ENCODE results near the gene PTPRT. TPM values are rescaled to one million over a fixed set of nuclear protein-coding genes. Genes with fewer than 3 reads are reported as not detected.

PTPRT gene
- total RNA-seq, 1 donor from 2014 or later: not detected

GRCh38 chr20:42338294-42339201 is 851.2 kb downstream of the PTPRT start:
- H3K4me1 Mint-ChIP-seq (ENCODE audit: low read depth): no peaks in the 10 kb centered on the region
- intact Hi-C loops (cut with micrococcal nuclease): no loop called here
- no peak overlapping the region for H3K27ac Mint-ChIP-seq
- H3K9me3 Mint-ChIP-seq: peaks cover 11% of the 10 kb centered on the region
- H3K36me3 Mint-ChIP-seq (ENCODE audit: low read depth): no peaks in the 10 kb centered on the region
- no peak overlapping the region for H3K4me3 Mint-ChIP-seq (ENCODE audit: low read depth)
- no peak for DNase-seq (ENCODE audit: low spot score)
- no peaks in the 10 kb centered on the region for H3K27me3 Mint-ChIP-seq (ENCODE audit: low read depth)

- intact Hi-C loops (cut with micrococcal nuclease): no loop called here
- Mint-ChIP-seq H3K4me1 (ENCODE audit: low read depth) (no peaks in the 10 kb centered on the region), H3K27ac (no peak overlapping the region), H3K36me3 (ENCODE audit: low read depth) (no peaks in the 10 kb centered on the region), H3K9me3 (no peaks in the 10 kb centered on the region), H3K27me3 (ENCODE audit: low read depth) (no peaks in the 10 kb centered on the region), H3K4me3 (ENCODE audit: low read depth) (no peak overlapping the region)
- DNase-seq (ENCODE audit: low spot score): no peak
Measured at GRCh38 chr20:42336576-42336975, 853.1 kb downstream of the PTPRT start.

DNA sequence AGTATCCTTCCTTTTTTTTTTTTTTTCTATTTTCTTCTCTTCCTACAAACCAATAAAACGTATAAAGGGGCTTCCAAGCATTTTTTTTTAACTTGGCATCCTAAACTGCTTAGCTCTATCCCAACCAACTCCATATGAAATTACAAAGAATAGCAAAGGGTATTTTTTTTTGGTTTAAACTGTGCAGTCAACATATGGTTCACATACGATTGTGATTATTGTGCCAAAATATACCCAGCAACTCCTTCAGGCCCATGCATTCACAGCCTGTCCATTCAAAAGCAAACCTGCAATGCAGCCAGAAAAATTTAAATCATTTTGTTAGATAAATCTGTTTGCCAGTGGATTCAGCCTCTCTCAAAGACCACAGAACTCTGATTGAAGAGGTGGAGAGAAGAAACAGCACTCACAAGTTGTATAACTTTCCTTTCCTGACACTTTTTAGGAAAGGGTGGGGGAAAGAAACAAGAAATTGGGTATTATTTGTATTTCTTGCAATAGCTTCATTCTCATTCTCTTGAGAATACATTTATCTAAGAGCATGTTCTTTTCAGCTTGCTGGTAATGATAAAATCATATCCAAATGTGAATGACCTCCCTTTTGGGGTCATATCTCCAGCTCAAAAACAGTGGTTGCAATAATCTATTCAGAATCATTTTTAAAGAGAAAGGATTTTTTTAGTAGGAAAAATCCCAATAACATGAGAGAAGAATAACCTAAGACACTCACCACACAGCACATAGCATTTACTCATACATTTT is 870.3 kb downstream of the PTPRT start:
- H3K4me1 Mint-ChIP-seq (ENCODE audit: low read depth): no peaks in the 10 kb centered on the region
- no peak overlapping the region for H3K4me3 Mint-ChIP-seq (ENCODE audit: low read depth)
- H3K9me3 Mint-ChIP-seq: peaks cover 19% of the 10 kb centered on the region
- H3K27me3 Mint-ChIP-seq (ENCODE audit: low read depth): no peaks in the 10 kb centered on the region
- H3K36me3 Mint-ChIP-seq (ENCODE audit: low read depth): no peaks in the 10 kb centered on the region
- intact Hi-C loops (cut with micrococcal nuclease): no loop called here
- H3K27ac Mint-ChIP-seq: no peak overlapping the region
- DNase-seq (ENCODE audit: low spot score): no peak

- Mint-ChIP-seq H3K27ac (no peak overlapping the region), H3K36me3 (ENCODE audit: low read depth) (no peaks in the 10 kb centered on the region), H3K4me1 (ENCODE audit: low read depth) (no peaks in the 10 kb centered on the region), H3K27me3 (ENCODE audit: low read depth) (no peaks in the 10 kb centered on the region), H3K9me3 (peaks cover 5% of the 10 kb centered on the region), H3K4me3 (ENCODE audit: low read depth) (no peak overlapping the region)
- no peak for DNase-seq (ENCODE audit: low spot score)
- intact Hi-C loops (cut with micrococcal nuclease): no loop called here
Measured at GRCh38 chr20:42313704-42314103, 876.0 kb downstream of the PTPRT start.

- no peak for DNase-seq (ENCODE audit: low spot score)
- no peaks in the 10 kb centered on the region for H3K36me3 Mint-ChIP-seq (ENCODE audit: low read depth)
- H3K4me3 Mint-ChIP-seq (ENCODE audit: low read depth): no peak overlapping the region
- no peaks in the 10 kb centered on the region for H3K9me3 Mint-ChIP-seq
- intact Hi-C loops (cut with micrococcal nuclease): no loop called here
- no peak overlapping the region for H3K27ac Mint-ChIP-seq
- no peaks in the 10 kb centered on the region for H3K4me1 Mint-ChIP-seq (ENCODE audit: low read depth)
- H3K27me3 Mint-ChIP-seq (ENCODE audit: low read depth): no peaks in the 10 kb centered on the region
Measured at GRCh38 chr20:42309050-42309449, 880.7 kb downstream of the PTPRT start.

DNA sequence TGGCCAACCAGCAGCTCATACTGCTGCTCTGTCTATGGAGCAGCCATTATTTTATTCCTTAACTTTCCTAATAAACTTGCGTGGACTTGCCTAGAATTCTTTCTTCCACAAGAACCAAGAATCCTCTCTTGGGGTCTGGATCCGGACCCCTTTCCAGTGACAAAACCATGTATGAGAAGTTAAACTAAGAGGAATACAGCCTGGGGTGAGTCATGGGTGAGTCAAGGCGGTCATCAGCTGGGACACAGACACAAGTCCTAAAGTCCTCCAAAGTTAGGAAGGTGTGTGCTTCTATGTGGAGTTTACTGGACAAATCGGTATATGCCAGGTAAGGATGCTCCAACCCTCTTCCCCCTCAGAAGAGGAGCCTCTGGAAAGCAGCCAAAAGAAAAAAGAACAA is 881.5 kb downstream of the PTPRT start:
- no peak overlapping the region for H3K4me3 Mint-ChIP-seq (ENCODE audit: low read depth)
- H3K27me3 Mint-ChIP-seq (ENCODE audit: low read depth): no peaks in the 10 kb centered on the region
- no peaks in the 10 kb centered on the region for H3K9me3 Mint-ChIP-seq
- DNase-seq (ENCODE audit: low spot score): no peak
- intact Hi-C loops (cut with micrococcal nuclease): no loop called here
- no peaks in the 10 kb centered on the region for H3K4me1 Mint-ChIP-seq (ENCODE audit: low read depth)
- no peak overlapping the region for H3K27ac Mint-ChIP-seq
- H3K36me3 Mint-ChIP-seq (ENCODE audit: low read depth): no peaks in the 10 kb centered on the region

DNA sequence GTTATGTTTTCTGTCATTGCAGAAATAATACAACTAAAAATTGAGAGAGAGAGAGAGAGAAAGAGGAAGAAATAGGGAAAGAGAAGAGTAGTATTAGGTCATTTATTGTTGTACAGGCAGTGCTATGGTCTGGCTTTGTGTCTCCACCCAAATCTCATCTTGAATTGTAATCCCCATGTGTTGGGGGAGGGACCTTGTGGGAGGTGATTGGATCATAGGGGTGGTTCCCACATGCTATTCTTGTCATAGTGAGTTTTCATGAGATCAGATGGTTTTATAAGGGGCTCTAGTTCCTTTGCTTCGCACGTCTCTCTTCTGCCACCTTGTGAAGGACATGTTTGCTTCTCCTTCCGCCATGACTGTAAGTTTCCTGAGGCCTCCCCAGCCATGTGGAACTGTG is 894.1 kb downstream of the PTPRT start:
- Mint-ChIP-seq H3K4me1 (ENCODE audit: low read depth) (no peaks in the 10 kb centered on the region), H3K9me3 (no peaks in the 10 kb centered on the region), H3K4me3 (ENCODE audit: low read depth) (no peak overlapping the region), H3K36me3 (ENCODE audit: low read depth) (no peaks in the 10 kb centered on the region), H3K27ac (no peak overlapping the region), H3K27me3 (ENCODE audit: low read depth) (no peaks in the 10 kb centered on the region)
- DNase-seq (ENCODE audit: low spot score): no peak
- intact Hi-C loops (cut with micrococcal nuclease): no loop called here

DNA sequence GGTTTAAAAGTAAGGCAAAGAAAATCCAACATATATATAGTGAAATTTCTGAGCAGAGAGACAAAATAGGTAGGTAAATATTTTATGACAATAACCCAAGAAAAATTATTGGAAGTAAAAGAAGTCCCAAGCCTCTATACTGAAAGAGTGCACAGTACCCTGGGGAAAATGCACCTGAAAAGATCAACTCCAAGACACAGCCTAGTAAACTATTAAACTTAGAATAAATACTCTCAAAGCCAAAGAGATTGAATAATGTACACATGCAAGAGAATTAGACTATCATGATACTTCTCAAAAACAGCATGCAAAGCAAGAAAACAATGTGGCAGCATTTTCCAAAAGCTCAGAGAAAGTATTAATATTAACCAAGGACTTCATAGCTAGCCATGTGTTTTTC is 894.7 kb downstream of the PTPRT start:
- Mint-ChIP-seq H3K4me3 (ENCODE audit: low read depth) (no peak overlapping the region), H3K9me3 (no peaks in the 10 kb centered on the region), H3K27ac (no peak overlapping the region), H3K4me1 (ENCODE audit: low read depth) (no peaks in the 10 kb centered on the region), H3K36me3 (ENCODE audit: low read depth) (no peaks in the 10 kb centered on the region), H3K27me3 (ENCODE audit: low read depth) (no peaks in the 10 kb centered on the region)
- intact Hi-C loops (cut with micrococcal nuclease): no loop called here
- DNase-seq (ENCODE audit: low spot score): no peak

DNA sequence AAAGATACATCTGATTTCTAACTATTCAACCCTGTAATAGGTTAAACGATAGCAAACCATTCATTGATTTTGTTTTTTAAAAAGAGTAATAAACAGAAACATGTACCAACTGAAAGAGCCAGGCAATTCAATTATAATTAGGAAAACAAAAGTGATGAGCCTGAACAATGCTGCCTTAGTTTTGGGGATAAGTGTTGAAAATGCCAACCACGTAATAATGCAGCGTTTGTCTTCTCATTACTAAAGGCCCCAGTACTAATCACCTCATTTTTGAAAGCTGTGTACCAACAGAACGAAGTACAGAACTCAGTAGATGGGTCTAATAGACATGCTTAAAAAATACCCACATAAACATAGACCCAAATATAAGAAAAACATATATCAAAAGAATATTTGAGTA is 907.9 kb downstream of the PTPRT start:
- intact Hi-C loops (cut with micrococcal nuclease): no loop called here
- no peak overlapping the region for H3K27ac Mint-ChIP-seq
- H3K9me3 Mint-ChIP-seq: peaks cover 11% of the 10 kb centered on the region
- no peak for DNase-seq (ENCODE audit: low spot score)
- no peaks in the 10 kb centered on the region for H3K36me3 Mint-ChIP-seq (ENCODE audit: low read depth)
- H3K27me3 Mint-ChIP-seq (ENCODE audit: low read depth): no peaks in the 10 kb centered on the region
- H3K4me1 Mint-ChIP-seq (ENCODE audit: low read depth): no peaks in the 10 kb centered on the region
- no peak overlapping the region for H3K4me3 Mint-ChIP-seq (ENCODE audit: low read depth)

GRCh38 chr20:42276718-42277602 is 912.7 kb downstream of the PTPRT start:
- no peaks in the 10 kb centered on the region for H3K9me3 Mint-ChIP-seq
- DNase-seq (ENCODE audit: low spot score): no peak
- intact Hi-C loops (cut with micrococcal nuclease): no loop called here
- no peak overlapping the region for H3K27ac Mint-ChIP-seq
- H3K27me3 Mint-ChIP-seq (ENCODE audit: low read depth): no peaks in the 10 kb centered on the region
- no peak overlapping the region for H3K4me3 Mint-ChIP-seq (ENCODE audit: low read depth)
- H3K4me1 Mint-ChIP-seq (ENCODE audit: low read depth): no peaks in the 10 kb centered on the region
- no peaks in the 10 kb centered on the region for H3K36me3 Mint-ChIP-seq (ENCODE audit: low read depth)

GRCh38 chr20:42274986-42275385 is 914.7 kb downstream of the PTPRT start:
- H3K27ac Mint-ChIP-seq: no peak overlapping the region
- intact Hi-C loops (cut with micrococcal nuclease): no loop called here
- no peaks in the 10 kb centered on the region for H3K27me3 Mint-ChIP-seq (ENCODE audit: low read depth)
- no peak overlapping the region for H3K4me3 Mint-ChIP-seq (ENCODE audit: low read depth)
- no peaks in the 10 kb centered on the region for H3K4me1 Mint-ChIP-seq (ENCODE audit: low read depth)
- H3K9me3 Mint-ChIP-seq: no peaks in the 10 kb centered on the region
- DNase-seq (ENCODE audit: low spot score): no peak
- H3K36me3 Mint-ChIP-seq (ENCODE audit: low read depth): no peaks in the 10 kb centered on the region

- Mint-ChIP-seq H3K36me3 (ENCODE audit: low read depth) (no peaks in the 10 kb centered on the region), H3K4me3 (ENCODE audit: low read depth) (no peak overlapping the region)
Measured at GRCh38 chr20:42272516-42272915, 917.2 kb downstream of the PTPRT start.

More at GRCh38 chr20:42272516-42272915, 917.2 kb downstream of the PTPRT start:
- no peaks in the 10 kb centered on the region for H3K27me3 Mint-ChIP-seq (ENCODE audit: low read depth)
- no peaks in the 10 kb centered on the region for H3K9me3 Mint-ChIP-seq
- intact Hi-C loops (cut with micrococcal nuclease): no loop called here
- no peak overlapping the region for H3K27ac Mint-ChIP-seq
- no peaks in the 10 kb centered on the region for H3K4me1 Mint-ChIP-seq (ENCODE audit: low read depth)
- DNase-seq (ENCODE audit: low spot score): no peak
